GM13977 (cell line): Measurements from ENCODE around the gene DLAT.

Source experiments
- DNase-seq: peaks from one replicate; pipeline ENCODE4 v3.0.0; 2012; ENCODE audit warnings: low spot score
- in situ Hi-C: fragments of 300-500 bp; cut with MboI; formaldehyde crosslinking; loops from one replicate; pipeline ENCODE4 v1.12.0; 2022; ENCODE audit warnings: low sequenced_read_pairs, low pct_unique_long_range_greater_than_20kb, mixed read lengths, inconsistent platforms; ENCODE audit not compliant: unreplicated experiment
- TF ChIP-seq, protein P1 (sequence below): IDR thresholded peaks from 2 replicates; pipeline ENCODE4 v1.5.1; 2012; ENCODE audit warnings: mild to moderate bottlenecking, control low read depth; ENCODE audit not compliant: insufficient read depth; ENCODE audit errors: extremely low read depth, missing control alignments

DLAT gene

DNA sequence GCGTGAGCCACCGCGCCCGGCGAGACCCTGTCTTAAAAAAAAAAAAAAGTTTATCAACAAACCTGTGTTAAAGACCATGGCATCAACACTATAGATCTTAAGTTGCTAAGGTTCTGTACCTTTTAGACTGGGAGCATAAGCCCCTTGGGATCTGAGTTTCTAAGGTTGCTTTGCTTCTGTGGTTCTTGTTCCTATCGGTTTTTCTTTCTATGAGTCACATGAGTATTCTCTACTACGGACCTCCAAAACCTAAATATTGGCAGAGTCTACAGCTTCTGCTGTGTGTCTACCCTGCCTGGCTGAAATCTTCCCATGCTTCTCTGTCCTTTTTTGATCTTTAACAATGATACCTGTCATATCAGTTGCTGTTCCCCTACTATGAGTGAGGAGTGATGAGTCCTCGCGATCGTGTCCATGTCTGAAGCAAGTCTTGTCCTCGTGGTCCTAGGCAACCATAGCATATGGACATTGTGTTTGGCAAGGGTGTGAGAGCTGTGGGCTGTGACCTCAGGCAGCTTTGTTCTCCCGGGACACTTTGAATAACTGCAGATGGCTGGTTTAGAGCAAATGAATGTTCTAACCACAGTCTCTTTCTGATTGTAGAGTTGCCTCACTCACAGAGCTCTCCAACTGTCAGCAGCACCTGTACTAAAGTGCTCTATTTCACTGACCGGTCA lies 9.0 kb upstream of the DLAT start:
- TF ChIP-seq, protein P1, sequence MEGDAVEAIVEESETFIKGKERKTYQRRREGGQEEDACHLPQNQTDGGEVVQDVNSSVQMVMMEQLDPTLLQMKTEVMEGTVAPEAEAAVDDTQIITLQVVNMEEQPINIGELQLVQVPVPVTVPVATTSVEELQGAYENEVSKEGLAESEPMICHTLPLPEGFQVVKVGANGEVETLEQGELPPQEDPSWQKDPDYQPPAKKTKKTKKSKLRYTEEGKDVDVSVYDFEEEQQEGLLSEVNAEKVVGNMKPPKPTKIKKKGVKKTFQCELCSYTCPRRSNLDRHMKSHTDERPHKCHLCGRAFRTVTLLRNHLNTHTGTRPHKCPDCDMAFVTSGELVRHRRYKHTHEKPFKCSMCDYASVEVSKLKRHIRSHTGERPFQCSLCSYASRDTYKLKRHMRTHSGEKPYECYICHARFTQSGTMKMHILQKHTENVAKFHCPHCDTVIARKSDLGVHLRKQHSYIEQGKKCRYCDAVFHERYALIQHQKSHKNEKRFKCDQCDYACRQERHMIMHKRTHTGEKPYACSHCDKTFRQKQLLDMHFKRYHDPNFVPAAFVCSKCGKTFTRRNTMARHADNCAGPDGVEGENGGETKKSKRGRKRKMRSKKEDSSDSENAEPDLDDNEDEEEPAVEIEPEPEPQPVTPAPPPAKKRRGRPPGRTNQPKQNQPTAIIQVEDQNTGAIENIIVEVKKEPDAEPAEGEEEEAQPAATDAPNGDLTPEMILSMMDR: no peak
- DNase-seq: peak; percentile 44
- in situ Hi-C loops: no loop called here

DNA sequence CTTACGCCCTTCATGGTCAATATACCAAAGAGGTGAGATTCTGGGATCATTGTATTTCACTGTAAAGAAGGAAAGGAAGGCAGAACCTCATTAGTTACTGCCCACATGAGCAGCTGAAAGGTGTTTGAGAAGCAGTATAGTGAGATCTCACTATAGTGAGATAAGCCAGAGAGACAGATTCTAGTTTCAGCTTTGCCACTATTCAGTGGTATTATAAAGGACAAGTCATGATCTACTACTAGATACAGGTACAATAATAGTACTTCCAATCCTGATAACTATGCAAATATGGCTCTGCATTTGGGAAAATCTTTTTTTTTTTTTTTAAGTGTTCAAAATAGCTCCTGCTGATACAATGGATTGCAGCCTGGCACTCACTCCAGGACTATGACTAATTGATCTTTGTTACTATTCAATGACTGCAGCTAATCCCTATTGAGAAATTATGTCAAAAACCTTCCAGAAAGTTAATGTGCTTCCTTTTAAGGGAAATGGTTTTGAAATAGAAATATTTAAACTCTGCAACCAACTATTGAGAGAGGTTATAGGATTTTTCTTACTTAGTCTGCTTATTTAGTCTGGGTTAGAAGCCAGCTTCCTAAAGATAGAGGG lies 8.3 kb upstream of the DLAT start:
- TF ChIP-seq, protein P1: no peak
- no peak for DNase-seq
- in situ Hi-C loops: no loop called here

- no peak for DNase-seq
- TF ChIP-seq, protein P1: no peak
- in situ Hi-C loops: no loop called here
These were observed 7.7 kb upstream of the DLAT start for GRCh38 chr11:112017538-112017937.

GRCh38 chr11:112019066-112019465 lies 6.1 kb upstream of the DLAT start:
- in situ Hi-C loops: no loop called here
- DNase-seq: no peak
- TF ChIP-seq, protein P1: no peak

- TF ChIP-seq, protein P1: no peak
- no peak for DNase-seq
- in situ Hi-C loops: no loop called here
These were observed 2.1 kb upstream of the DLAT start for GRCh38 chr11:112023104-112023503.

DNA sequence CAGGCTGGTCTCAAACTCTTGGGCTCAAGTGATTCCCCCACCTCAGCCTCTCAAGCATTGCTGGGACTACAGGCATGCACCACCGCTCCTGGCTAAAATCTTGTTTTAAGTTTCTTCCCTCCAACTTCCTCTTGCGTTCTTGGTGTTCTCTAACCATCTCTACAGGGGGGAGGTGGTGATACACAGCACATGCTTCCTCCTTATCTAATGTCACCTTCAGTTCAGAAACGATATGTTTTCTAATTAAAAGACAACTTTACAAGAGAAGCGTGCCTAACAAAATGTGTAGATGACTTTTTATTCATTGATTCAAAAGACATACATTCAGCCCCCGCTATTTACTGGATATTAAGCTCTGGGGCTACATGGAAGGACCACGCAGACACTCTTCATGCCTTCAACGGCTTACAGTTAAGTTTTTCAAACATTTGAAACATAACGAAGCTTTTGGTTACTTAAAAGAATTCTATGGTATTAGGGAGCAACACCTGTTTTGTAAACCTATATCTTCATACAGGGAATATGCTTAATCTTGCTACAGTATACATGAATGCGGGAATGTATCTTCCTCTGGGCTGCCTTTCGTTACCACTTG lies 933 bp upstream of the DLAT start:
- in situ Hi-C loops: no loop called here
- DNase-seq: peak; percentile 45
- TF ChIP-seq, protein P1: no peak
